Measurements from ENCODE around the gene DACT2. TPM values are rescaled to one million over a fixed set of nuclear protein-coding genes. Genes with fewer than 3 reads are reported as not detected.
"Not testable (repeated sequence)": the region's sequence is repeated elsewhere in the genome, so short reads cannot be mapped to it uniquely, and the experiment has no call there.

DACT2 gene
- total RNA-seq, 1 donor from 2014 or later: 0.59 TPM

- intact Hi-C loops (cut with micrococcal nuclease): no loop called here
Observed at GRCh38 chr6:168326294-168327261, 7.0 kb upstream of the DACT2 start.

GRCh38 chr6:168322966-168323365, 3.4 kb upstream of the DACT2 start:
- intact Hi-C loops (cut with micrococcal nuclease): no loop called here

- intact Hi-C loops (cut with micrococcal nuclease): no loop called here
Observed at GRCh38 chr6:168320634-168321033, 1.1 kb upstream of the DACT2 start.

GRCh38 chr6:168318579-168319278, 848 bp downstream of the DACT2 start:
- intact Hi-C loops (cut with micrococcal nuclease): no loop called here

- intact Hi-C loops (cut with micrococcal nuclease): no loop called here
Observed at GRCh38 chr6:168318090-168318489, 1.5 kb downstream of the DACT2 start.

- intact Hi-C loops (cut with micrococcal nuclease): no loop called here
Observed at GRCh38 chr6:168315596-168315995, 4.0 kb downstream of the DACT2 start.

- intact Hi-C loops (cut with micrococcal nuclease): no loop called here
Observed at GRCh38 chr6:168314948-168315347, 4.6 kb downstream of the DACT2 start.

- intact Hi-C loops (cut with micrococcal nuclease): no loop called here
Observed at GRCh38 chr6:168314021-168314420, 5.6 kb downstream of the DACT2 start.

- intact Hi-C loops (cut with micrococcal nuclease): no loop called here
Observed at GRCh38 chr6:168313431-168314011, 6.1 kb downstream of the DACT2 start.

- intact Hi-C loops (cut with micrococcal nuclease): not testable (repeated sequence)
Observed at GRCh38 chr6:168312125-168312507, 7.5 kb downstream of the DACT2 start.

- intact Hi-C loops (cut with micrococcal nuclease): no loop called here
Observed at GRCh38 chr6:168311410-168312124, 8.0 kb downstream of the DACT2 start.

GRCh38 chr6:168310945-168311344, 8.6 kb downstream of the DACT2 start:
- intact Hi-C loops (cut with micrococcal nuclease): no loop called here

GRCh38 chr6:168310403-168310802, 9.2 kb downstream of the DACT2 start:
- intact Hi-C loops (cut with micrococcal nuclease): no loop called here

GRCh38 chr6:168309997-168310396, 9.6 kb downstream of the DACT2 start:
- intact Hi-C loops (cut with micrococcal nuclease): no loop called here

- intact Hi-C loops (cut with micrococcal nuclease): no loop called here
Observed at GRCh38 chr6:168309183-168309582, 10.4 kb downstream of the DACT2 start.

GRCh38 chr6:168308390-168309144, 11.0 kb downstream of the DACT2 start:
- intact Hi-C loops (cut with micrococcal nuclease): no loop called here

GRCh38 chr6:168307695-168308021, 11.9 kb downstream of the DACT2 start:
- intact Hi-C loops (cut with micrococcal nuclease): no loop called here

GRCh38 chr6:168307015-168307694, 12.4 kb downstream of the DACT2 start:
- intact Hi-C loops (cut with micrococcal nuclease): no loop called here

GRCh38 chr6:168305863-168306262, 13.7 kb downstream of the DACT2 start:
- intact Hi-C loops (cut with micrococcal nuclease): no loop called here

GRCh38 chr6:168305096-168305749, 14.4 kb downstream of the DACT2 start:
- intact Hi-C loops (cut with micrococcal nuclease): no loop called here
